Measurements from ENCODE around the gene BCAR3.
"Not testable (repeated sequence)": the region's sequence is repeated elsewhere in the genome, so short reads cannot be mapped to it uniquely, and the experiment has no call there.

DNA sequence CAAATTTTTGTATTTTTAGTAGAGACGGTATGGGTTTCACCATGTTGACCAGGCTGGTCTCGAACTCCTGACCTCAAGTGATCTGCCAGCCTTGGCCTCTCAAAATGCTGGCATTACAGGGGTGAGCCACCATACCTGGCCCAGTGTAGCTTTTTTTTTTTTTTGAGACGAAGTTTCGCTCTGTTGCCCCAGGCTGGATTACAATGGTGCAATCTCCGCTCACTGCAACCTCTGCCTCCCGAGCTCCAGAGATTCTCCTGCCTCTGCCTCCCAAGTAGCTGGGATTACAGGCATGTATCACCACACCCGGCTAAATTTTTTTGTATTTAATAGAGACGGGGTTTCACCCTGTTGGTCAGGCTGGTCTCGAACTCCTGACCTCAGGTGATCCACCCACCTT lies 20.3 kb downstream of the BCAR3 start:
- TF ChIP-seq, protein P1, sequence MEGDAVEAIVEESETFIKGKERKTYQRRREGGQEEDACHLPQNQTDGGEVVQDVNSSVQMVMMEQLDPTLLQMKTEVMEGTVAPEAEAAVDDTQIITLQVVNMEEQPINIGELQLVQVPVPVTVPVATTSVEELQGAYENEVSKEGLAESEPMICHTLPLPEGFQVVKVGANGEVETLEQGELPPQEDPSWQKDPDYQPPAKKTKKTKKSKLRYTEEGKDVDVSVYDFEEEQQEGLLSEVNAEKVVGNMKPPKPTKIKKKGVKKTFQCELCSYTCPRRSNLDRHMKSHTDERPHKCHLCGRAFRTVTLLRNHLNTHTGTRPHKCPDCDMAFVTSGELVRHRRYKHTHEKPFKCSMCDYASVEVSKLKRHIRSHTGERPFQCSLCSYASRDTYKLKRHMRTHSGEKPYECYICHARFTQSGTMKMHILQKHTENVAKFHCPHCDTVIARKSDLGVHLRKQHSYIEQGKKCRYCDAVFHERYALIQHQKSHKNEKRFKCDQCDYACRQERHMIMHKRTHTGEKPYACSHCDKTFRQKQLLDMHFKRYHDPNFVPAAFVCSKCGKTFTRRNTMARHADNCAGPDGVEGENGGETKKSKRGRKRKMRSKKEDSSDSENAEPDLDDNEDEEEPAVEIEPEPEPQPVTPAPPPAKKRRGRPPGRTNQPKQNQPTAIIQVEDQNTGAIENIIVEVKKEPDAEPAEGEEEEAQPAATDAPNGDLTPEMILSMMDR (IDR thresholded peaks at IDR 0.05): not testable (repeated sequence)
- TF ChIP-seq POLR2A (IDR thresholded peaks at IDR 0.05): not testable (repeated sequence)

Data from vagina (tissue), 2 donors.